NCI-H2171 treated with DMSO at 0.1 percent for 48 hours (cell line): Measurements from ENCODE around the gene TREML4.
"Not testable (repeated sequence)": the region's sequence is repeated elsewhere in the genome, so short reads cannot be mapped to it uniquely, and the experiment has no call there.

Source experiments
- DNase-seq: peaks from one replicate; lab custom pipeline; 2025; lab: John Stamatoyannopoulos, UW

Gene TREML4

DNA sequence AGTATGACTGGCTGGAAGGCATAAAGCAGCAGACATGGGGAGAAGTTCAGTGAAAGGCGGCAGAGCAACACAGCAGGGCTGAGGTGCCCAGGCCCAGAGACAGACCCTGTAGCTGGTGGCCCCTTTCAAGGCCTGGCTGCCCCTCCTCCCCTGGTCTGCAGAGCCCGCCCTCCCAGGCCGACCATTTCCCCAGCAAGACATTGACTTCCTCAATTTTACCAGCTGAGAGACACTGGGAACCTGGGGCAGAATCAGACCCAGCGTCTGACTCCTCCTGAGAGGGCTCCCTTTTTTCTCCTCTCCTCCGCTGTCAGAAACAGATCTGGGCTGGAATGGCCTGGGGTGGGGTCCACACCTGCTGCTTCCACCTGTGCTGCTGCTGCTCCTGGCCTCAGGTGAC is at the start of gene TREML4:
TSS of gene TREML4 (plus strand) at position 254 of the 400 bp plus-strand sequence. CDS start at position 333, 79 bp downstream.
- DNase-seq: no peak

GRCh38 chr6:41179163-41179562 is 49.0 kb upstream of the TREML4 start:
- no peak for DNase-seq

DNA sequence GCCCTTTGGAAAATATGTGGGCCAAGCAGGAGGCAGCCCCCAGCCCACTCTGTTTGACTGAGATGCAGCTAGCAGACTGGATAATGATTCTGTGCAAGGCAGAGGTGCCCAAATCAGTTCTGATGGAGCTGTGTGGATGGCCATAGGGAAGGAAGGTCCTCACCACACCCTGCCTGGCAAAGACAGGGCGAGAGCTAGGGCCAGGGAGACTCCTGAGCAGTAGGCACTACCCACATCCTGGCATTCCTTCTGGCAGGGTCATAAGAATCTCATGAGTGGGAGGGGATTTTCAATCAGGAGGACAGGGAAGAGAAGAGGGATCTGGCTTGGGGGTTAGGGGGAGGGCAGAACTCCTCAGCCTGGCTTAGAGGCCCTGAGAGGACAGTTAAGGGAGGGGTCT is 46.6 kb upstream of the TREML4 start:
- no peak for DNase-seq

DNA sequence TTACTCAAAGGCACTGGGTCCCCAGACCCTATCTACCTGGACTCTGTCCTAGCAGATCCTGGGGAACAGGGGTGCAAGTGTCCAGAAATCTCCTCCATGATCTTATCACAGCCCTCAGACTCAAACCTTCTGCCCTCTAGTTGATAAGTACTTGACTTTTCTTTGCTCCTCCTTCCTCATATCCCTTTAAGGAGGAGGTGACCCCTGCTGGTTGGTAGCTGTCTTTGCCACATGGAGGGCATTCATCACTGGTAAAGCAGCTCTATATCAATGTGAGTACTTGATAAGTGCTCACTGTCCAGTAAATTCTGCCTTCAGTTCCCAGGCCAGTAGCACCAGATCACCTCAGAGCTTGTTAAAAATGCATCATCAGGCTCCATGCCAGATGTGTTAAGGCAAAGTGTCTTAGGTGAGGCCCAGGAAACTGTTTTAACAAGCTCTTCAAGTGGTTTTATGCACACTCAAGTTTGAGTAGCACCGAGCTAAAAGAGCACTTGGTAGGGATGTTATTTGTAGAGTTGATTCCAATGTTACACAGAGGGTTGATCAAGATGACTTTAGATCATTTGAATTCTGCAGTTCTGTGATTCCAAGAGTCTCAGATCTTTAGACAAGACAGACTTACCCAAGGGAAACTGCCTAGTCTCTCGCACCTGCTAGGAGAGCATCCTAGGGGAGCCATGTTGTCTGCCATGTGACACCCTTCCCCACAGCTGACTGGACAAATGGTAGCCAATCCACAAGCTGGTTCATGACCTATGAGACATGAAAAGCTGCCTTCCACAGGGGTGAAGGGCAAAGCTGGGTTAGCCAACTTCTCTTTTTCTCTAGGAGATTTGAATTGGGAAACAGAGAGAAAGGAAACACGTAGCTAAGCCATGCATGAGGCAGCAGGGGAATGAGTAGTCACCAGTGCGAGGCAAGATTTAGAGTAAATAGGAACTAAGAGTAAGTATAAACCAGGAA is 45.8 kb upstream of the TREML4 start:
- peak; percentile 52 for DNase-seq

DNA sequence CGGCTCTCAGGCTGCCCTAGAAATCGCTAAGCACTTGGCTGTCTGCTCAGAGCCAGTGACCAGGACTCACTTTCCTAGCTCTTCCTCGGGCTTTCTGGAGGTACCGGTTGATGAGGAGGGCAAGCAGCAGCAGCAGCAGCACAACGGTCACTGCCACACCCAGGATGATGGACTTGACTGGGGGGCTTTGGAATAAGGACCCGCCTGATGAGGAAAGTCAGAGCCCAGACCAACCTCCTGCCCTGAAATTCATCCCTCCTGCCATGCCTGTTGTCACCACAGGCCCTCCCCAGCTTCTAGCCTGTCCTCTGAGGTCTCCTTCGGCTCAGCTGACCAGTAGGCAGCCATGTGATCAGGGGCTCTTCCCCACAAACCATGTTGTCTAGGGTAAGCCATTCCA is 43.4 kb upstream of the TREML4 start:
- no peak for DNase-seq

GRCh38 chr6:41186031-41186562 is 42.1 kb upstream of the TREML4 start:
- DNase-seq: no peak

DNA sequence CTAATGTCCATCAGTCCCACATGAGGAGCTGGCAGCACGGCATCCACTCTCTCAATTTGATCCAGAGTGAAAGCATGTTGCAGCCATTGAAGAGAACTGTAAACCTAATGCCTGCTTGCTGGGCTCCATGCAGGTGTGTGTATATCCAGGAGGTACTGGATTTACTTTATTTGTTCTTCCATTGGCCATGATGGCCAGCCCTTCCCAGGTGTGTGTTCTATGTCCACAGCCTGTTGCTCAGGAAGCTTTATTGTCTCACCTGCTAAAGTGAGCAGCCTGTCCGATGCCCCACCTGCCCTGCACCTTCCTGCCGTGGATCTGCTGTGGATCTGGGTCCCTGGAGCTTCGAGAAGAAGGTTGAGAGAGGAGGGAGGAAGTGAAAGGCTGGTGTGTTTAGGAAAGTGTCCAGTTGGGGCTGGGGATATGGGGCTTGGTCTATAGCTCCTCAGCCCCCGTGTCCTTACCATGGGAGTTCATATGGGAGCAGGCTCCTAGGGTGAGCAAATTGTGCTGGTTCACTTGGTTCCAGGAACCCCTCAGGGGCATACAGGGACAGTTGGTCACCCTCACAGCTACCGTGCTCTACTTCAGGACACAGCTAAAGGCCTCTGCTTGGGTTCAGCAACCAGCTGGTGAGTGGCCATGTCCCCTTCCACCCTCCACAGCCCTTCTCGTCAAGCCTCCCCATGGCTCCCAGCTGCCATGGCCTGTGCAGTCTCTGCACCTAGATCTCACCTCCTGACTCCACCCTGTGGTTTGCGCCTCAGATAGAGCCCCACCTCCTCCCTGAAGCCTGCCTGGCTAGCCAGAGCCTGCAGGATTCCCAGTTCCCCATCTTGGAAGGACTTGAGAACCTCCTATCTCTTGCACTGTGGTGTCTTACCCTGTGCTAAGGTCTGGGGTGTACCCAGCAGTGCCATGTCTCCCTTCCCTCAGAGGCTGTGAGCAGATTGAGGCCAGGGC is 39.9 kb upstream of the TREML4 start:
- DNase-seq: no peak

DNA sequence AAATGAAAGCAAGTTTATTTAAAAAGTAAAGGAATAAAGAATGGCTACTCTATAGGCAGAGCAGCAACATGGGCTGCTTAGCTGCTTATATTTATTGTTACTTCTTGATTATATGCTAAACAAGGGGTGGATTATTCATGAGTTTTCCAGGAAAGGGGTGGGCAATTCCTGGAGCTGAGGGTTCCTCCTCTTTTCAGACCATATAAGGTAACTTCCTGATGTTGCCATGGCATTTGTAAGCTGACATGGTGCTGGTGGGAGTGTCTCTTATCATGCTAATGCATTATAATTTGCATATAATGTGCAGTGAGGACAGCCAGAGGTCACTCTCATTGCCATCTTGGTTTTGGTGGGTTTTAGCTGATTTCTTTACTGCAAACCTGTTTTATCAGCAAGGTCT is 39.1 kb upstream of the TREML4 start:
- not testable (repeated sequence) for DNase-seq

DNA sequence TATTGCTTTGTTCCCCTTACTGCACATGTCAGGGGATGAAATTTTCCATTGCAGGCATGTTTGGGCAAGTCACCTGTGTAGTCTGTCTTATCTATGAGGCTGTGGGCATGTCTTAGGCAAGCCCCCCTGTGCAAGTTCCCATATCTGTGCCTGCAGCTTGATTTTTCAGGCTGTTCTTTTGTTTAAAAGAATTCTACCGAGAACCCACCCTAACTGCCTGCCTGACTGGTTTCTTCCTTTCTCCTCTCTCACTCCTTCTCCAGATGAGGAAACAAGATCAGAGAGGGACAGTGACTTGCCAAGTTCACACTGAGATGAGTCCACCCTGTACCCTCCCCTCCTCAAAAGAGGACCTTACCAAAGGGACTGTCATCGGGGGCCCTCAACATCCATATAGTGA is 38.2 kb upstream of the TREML4 start:
- no peak for DNase-seq

GRCh38 chr6:41190791-41191190 is 37.4 kb upstream of the TREML4 start:
- DNase-seq: no peak

DNA sequence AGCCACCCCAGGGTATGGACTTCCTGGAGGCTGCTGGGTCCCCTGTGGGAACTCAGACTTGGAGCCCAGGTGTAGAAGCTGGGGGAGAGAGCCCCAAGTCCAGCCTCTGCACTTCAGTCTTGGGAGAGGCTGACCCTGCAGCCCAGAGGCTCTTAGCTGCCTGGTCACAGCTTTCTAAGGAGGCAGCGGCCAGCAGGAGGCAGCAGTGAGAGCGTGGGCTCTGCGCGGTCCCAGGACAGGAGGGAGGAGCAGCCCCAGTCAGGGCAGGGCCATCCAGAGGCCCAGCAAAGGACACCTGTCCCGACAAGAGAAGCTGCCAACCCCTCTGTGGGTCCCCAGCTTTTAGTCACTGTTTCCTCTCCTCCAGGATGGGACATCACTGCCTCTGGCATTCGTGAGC is 36.6 kb upstream of the TREML4 start:
- DNase-seq: no peak

GRCh38 chr6:41193171-41193734 is 34.9 kb upstream of the TREML4 start:
- no peak for DNase-seq

DNA sequence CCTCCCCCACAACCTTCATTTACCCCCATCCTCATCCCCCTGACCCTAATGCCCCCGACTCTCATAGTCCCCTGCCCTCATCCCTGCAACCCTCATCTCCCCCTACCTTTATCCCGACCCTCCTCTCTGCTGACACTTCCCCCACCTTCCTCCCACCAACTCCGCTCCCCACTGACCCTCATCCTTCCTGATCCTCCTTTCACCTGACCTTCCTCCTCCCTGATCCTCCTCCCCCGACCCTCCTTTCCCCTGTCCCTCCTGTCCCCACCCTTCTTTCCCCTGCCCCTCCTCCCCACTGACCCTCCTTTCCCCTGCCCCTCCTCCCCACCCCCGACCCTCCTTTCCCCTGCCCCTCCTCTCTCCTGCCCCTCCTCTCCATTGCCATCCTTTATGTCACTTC is 34.3 kb upstream of the TREML4 start:
- DNase-seq: no peak

DNA sequence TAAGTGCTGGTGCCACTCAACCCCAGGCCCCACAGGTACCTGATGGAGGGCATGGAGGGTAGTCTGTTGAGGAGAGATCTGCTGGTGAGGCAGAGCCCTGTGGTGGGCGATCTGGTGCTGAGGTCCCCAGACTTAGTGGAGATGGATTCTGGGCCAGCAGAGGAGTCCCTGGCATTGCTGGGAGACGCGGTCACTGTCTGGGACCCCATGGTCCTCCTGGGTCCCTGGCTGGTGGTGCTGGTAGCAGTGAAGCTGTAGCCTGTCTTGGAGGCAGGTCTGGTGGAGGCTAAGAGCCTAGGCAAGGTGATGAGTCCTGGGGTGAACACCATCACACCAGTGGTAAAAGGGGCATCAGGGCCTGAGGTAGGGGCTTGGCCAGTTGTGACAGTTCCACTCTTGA is 33.8 kb upstream of the TREML4 start:
- DNase-seq: no peak

DNA sequence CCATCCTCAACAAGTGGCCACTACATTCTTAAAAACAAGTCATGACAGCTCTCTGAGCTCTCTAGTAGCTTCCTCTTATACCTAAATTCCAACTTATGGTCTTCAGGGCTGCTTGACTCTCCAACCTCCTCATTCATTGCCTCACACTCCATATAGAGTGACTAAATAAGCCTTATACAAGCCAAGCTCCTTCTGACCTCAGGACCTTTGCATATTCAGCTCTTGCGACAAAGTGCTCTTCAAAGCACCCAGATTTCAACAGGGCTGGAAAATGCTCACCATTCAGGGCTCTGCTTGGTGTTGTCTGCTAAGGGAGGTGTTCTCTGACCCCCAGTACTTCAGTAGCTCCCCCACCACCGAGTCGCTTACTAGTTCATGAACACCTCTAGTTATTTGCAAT is 30.9 kb upstream of the TREML4 start:
- no peak for DNase-seq

DNA sequence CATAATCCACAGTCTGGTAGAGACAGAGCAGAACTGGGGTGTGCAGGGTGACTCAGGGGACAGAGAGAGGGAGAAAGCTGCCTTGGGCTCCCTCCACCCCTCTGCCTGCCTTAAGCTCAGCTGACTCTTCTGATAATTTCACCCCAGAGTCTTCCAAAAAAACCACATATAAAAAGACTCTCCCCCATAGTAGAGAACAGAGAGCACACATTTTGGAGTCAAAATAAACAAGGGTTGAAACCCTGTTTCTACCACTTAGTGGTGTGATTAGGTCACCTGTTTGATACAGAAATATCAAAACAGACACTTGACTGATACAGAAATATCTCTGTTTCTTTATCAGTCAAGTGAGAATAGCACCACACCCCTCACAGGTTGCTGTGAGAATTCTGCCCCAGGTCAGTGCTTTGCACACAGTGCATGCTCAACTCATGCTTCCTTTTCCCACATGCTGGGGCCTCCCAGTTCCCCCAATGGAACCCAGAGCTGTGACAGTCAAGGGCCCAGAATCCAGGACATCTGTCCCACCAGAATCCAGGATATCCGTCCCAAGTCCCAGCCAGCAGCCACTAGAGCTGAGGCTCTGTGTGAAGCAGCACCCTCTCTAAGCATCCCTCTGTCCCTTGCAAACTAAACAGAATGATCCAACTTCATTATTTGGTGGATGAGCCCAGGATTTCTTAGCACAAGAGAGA is 28.4 kb upstream of the TREML4 start:
- no peak for DNase-seq

DNA sequence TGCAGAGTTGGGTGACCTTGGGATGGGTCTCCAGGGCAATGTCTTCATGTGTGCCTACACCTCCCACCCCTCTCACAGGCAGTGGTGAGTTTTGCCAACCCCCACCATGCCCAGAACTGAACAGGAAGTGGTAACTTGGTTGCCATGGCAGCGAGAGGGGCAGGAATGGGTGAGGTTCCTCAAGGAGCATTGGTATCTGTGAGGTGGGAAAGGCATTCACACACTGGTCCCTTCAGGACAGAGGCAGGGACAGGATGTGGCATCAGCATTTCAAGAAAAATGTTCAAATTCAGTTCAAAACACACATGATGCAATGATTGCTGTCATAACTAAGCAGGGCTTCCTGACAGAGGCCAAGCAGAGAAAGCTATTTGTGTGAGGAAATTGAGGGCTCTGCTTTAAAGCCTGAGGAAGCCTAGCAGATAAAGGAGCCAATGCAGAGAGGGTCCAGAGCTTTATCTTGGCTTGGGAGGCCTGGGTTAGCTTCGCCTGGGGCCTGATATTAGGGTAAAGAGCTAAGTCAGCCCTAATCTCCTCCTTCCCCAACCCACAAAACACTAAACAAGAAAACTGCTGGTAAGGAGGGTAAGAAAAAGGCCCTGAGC is 27.8 kb upstream of the TREML4 start:
- DNase-seq: no peak

GRCh38 chr6:41200901-41201763 is 27.0 kb upstream of the TREML4 start, which contains the start of gene TREML2:
TREML2 (minus strand) TSS chr6:41201149; CDS start chr6:41201008, 141 bp downstream.
- DNase-seq: no peak

DNA sequence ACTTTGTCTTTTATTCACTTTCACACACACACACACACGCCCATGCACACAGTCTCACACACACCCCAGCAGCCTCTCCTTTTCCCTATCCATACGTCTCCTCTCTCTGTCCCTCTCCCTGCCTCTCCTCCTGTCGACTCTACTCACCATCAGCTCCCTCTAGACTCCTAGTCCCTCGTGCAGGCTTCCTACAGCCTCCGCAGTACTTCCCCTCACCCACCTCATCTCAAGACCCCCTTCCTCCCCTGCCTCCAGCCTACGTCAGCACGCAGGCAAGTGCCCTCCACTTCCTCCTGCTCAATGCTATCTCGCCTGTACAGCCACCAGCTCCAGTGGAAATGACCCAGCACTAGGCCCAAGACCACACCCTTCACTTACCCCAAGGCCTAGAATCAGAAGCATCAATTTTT is 26.4 kb upstream of the TREML4 start:
- no peak for DNase-seq

- no peak for DNase-seq
These were observed 24.0 kb upstream of the TREML4 start for GRCh38 chr6:41204156-41204555.
